Endometrium (tissue), 2 donors: ENCODE data around the gene ATP11A.
"Not testable (repeated sequence)": the region's sequence is repeated elsewhere in the genome, so short reads cannot be mapped to it uniquely, and the experiment has no call there.

Source experiments
- FAIRE-seq: peaks from 2 replicates; lab custom pipeline; 2012; peaks lifted over from hg19 to GRCh38; lab: Jason Lieb, UNC
- donor health status: control.
- donor health status: control.

Gene ATP11A

GRCh38 chr13:112670864-112671263, 19.0 kb upstream of the ATP11A start:
- no peak for FAIRE-seq

- FAIRE-seq: no peak
Measured at GRCh38 chr13:112671359-112671758, 18.5 kb upstream of the ATP11A start.

- FAIRE-seq: no peak
Measured at GRCh38 chr13:112672651-112673284, 17.1 kb upstream of the ATP11A start.

GRCh38 chr13:112674412-112675365, 15.1 kb upstream of the ATP11A start:
- no peak for FAIRE-seq

- no peak for FAIRE-seq
Measured at GRCh38 chr13:112675366-112675756, 14.5 kb upstream of the ATP11A start.

GRCh38 chr13:112677421-112677962, 12.3 kb upstream of the ATP11A start:
- FAIRE-seq: not testable (repeated sequence)

- FAIRE-seq: no peak
Measured at GRCh38 chr13:112679381-112679780, 10.5 kb upstream of the ATP11A start.

GRCh38 chr13:112679932-112680677, 9.7 kb upstream of the ATP11A start:
- FAIRE-seq: no peak

- no peak for FAIRE-seq
Measured at GRCh38 chr13:112680741-112681360, 9.0 kb upstream of the ATP11A start.

GRCh38 chr13:112683581-112683980, 6.3 kb upstream of the ATP11A start:
- no peak for FAIRE-seq

- FAIRE-seq: no peak
Measured at GRCh38 chr13:112684071-112684845, 5.6 kb upstream of the ATP11A start.

GRCh38 chr13:112685189-112685805, 4.5 kb upstream of the ATP11A start:
- not testable (repeated sequence) for FAIRE-seq

- FAIRE-seq: no peak
Measured at GRCh38 chr13:112685896-112686295, 3.9 kb upstream of the ATP11A start.

- FAIRE-seq: no peak
Measured at GRCh38 chr13:112686364-112686763, 3.5 kb upstream of the ATP11A start.

- no peak for FAIRE-seq
Measured at GRCh38 chr13:112686987-112687386, 2.9 kb upstream of the ATP11A start.

- FAIRE-seq: no peak
Measured at GRCh38 chr13:112687836-112688559, 1.8 kb upstream of the ATP11A start.

- no peak for FAIRE-seq
Measured at GRCh38 chr13:112688560-112689302, 1.1 kb upstream of the ATP11A start.

- FAIRE-seq: no peak
Measured at GRCh38 chr13:112690283-112690929, 568 bp downstream of the ATP11A start.

GRCh38 chr13:112692104-112692503, 2.3 kb downstream of the ATP11A start:
- no peak for FAIRE-seq
